Prostate gland (tissue), 2 donors: ENCODE results near the gene NCBP1.

Source experiments
- CTCF ChIP-seq, 4 experiments: fragments of 200-600 bp in 2 of 4; fragments of 450-650 bp in 2 of 4; sonication (generic) in 2 of 4; IDR thresholded peaks; 1 replicate in 3 of 4; 2 replicates in 1 of 4; pipeline ENCODE4 v1.5.1; 2016 to 2019; ENCODE audit warnings: antibody characterized with exemption in 4 of 4, mild to moderate bottlenecking in 2 of 4, moderate library complexity in 2 of 4
- POLR2A ChIP-seq: fragments of 450-650 bp; IDR thresholded peaks from one replicate; pipeline ENCODE4 v1.6.1; 2016; ENCODE audit warnings: antibody characterized with exemption, mild to moderate bottlenecking
- POLR2AphosphoS5 ChIP-seq: sonication (generic); formaldehyde crosslinking; IDR thresholded peaks from one replicate; pipeline ENCODE4 v1.6.1; 2017; ENCODE audit warnings: antibody characterized with exemption

GRCh38 chr9:97623946-97624345 is 9.7 kb upstream of the NCBP1 start:
- TF ChIP-seq CTCF (IDR thresholded peaks at IDR 0.05) (no peak), POLR2A (no peak), POLR2AphosphoS5 (no peak)
